Subcutaneous abdominal adipose tissue (tissue), 5 donors: ENCODE results near the gene TMEM132A.
A peak's percentile ranks its signal among the peaks of the same experiment; 100 is the strongest.
"Not testable (repeated sequence)": the region's sequence is repeated elsewhere in the genome, so short reads cannot be mapped to it uniquely, and the experiment has no call there.

ENCODE experiments used
- H3K27ac ChIP-seq: one replicate; pipeline ENCODE4 v1.7.0; 2013; ENCODE audit warnings: low read depth, mild to moderate bottlenecking, inconsistent platforms, low read length, moderate library complexity
- H3K27me3 ChIP-seq, 5 donors: one replicate each; pipeline ENCODE4 v1.7.0; 2013; ENCODE audit warnings: low read length in 5 of 5, inconsistent platforms in 1 of 5; ENCODE audit not compliant: control insufficient read depth in 5 of 5, insufficient read depth in 4 of 5
- H3K36me3 ChIP-seq, 5 donors: one replicate each; pipeline ENCODE4 v1.7.0; 2013; ENCODE audit warnings: low read length in 5 of 5; ENCODE audit not compliant: control insufficient read depth in 5 of 5, insufficient read depth in 5 of 5
- H3K4me1 ChIP-seq, 5 donors: one replicate each; pipeline ENCODE4 v1.7.0; 2013; ENCODE audit warnings: low read length in 5 of 5, mild to moderate bottlenecking in 3 of 5, moderate library complexity in 1 of 5; ENCODE audit not compliant: control insufficient read depth in 5 of 5, insufficient read depth in 5 of 5
- H3K4me3 ChIP-seq, 5 donors: one replicate each; pipeline ENCODE4 v1.7.0; 2013; ENCODE audit warnings: low read length in 5 of 5, low read depth in 1 of 5
- H3K9ac ChIP-seq, 5 donors: one replicate each; pipeline ENCODE4 v1.7.0; 2013; ENCODE audit warnings: low read length in 5 of 5, mild to moderate bottlenecking in 4 of 5, moderate library complexity in 3 of 5
- H3K9me3 ChIP-seq, 5 donors: one replicate each; pipeline ENCODE4 v1.7.0; 2013; ENCODE audit warnings: low read length in 5 of 5; ENCODE audit not compliant: control insufficient read depth in 5 of 5
- donor health status: healthy.
- donor health status: healthy.
- donor health status: healthy.
- donor health status: healthy.
- donor health status: healthy.

TMEM132A gene

DNA sequence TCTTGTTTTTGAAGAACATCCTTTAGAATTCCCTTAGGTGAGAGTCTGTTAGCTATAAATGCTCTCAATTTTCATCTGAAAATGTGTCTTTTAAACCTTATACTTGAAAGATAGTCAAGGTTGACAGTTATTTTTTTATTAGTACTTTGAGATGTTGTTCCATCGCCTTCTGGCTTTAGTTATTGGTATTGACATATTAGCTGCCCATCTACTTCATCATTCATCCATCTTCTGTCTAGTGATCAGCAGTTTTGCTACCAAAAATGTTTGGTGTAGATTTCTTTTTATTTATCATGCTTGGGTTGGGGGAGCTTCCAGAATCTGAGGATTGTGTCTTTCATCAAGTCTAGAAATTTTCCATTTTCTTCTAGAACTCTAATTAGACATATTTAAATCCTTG, 44.0 kb downstream of the TMEM132A start:
- H3K9ac ChIP-seq, result no peak overlapping the region
- H3K9me3 ChIP-seq, result peaks cover 0 to 5% (median 0%) of the 10 kb centered on the region in 5 donors
- peaks cover 0 to 5% (median 0%) of the 10 kb centered on the region in 5 donors for H3K27me3 ChIP-seq
- H3K36me3 ChIP-seq, result no peaks in the 10 kb centered on the region
- no peak overlapping the region for H3K27ac ChIP-seq
- H3K4me3 ChIP-seq, result no peak overlapping the region
- H3K4me1 ChIP-seq, result peaks cover 0 to 9% (median 0%) of the 10 kb centered on the region in 5 donors

DNA sequence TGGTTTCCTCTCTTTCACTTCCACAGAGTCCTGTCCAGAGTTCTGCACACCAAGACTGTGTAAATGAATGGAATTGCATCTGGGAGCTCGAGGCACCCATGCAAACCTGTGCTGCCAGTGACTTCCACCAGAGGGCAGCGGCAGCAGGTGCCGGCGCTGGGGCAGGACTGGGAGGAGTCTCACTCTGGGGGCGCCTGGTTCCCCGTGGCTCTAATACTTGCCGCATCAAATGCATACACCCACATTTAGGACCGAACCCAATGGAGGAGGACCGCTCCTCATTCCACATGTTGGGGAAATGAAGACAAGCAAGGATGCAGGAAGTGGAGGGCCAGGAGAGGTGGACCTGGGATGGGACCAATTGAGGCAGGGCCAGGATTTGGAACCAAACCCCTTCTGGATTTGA, 46.1 kb downstream of the TMEM132A start:
- Histone ChIP-seq H3K4me3 (no peak overlapping the region), H3K9me3 (peaks cover 0 to 5% (median 0%) of the 10 kb centered on the region in 5 donors), H3K27me3 (peaks cover 0 to 5% (median 0%) of the 10 kb centered on the region in 5 donors), H3K4me1 (peaks cover 0 to 9% (median 0%) of the 10 kb centered on the region in 5 donors), H3K9ac (no peak overlapping the region), H3K36me3 (no peaks in the 10 kb centered on the region), H3K27ac (no peak overlapping the region)

DNA sequence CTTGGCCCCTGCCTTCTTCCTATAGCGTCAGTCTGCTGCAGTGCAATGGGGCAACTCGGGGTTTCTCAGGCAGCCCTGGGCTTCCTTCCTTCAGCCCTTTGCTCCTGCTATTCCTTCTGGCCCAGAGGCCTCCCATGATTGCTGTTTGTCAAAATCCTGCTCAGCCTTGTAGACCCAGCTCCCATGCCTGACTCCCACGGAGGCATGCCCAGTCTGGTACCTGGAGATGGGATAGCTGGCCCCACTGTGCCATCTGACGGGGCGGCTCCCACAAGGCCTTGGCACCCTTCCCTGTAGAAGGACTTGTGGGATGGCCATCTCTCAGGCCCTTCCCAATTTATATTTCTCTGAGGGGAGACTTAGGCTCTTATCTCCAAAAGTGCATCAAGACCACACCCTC, 46.6 kb downstream of the TMEM132A start:
- Histone ChIP-seq H3K4me3 (no peak overlapping the region), H3K4me1 (peaks cover 0 to 9% (median 0%) of the 10 kb centered on the region in 5 donors), H3K9ac (no peak overlapping the region), H3K27me3 (peaks cover 0 to 5% (median 0%) of the 10 kb centered on the region in 5 donors), H3K9me3 (peaks cover 0 to 5% (median 0%) of the 10 kb centered on the region in 5 donors), H3K27ac (no peak overlapping the region), H3K36me3 (no peaks in the 10 kb centered on the region)

DNA sequence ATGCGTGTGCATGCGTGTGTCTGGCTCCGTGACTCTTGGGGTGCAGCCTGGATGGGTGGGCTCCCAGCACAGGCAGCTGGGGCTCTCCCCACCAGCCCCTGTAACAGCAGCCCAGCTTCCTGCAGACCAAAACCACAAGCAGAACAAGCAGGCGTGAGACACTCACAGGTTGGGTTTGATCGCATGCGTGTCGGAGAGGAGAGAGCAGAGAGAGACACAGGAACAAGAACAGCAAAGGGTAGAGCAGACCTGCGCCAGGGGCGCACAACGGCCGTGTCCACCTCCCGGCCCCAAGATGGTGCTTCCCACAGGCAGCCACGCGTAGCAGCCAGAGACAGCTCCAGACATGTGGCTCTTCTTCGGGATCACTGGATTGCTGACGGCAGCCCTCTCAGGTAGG, 47.3 kb downstream of the TMEM132A start, which contains the start of gene CD6:
TSS of gene CD6 (plus strand) at position 161 of the 400 bp plus-strand sequence. CDS start at position 347, 186 bp downstream.
- Histone ChIP-seq H3K27ac (no peak within 1 kb of the TSS), H3K36me3 (no peaks in the 10 kb centered on the region), H3K27me3 (peaks cover 0 to 5% (median 0%) of the 10 kb centered on the region in 5 donors), H3K4me3 (peak within 1 kb of the TSS in 2 of 5 donors; percentile 27), H3K9ac (no peak within 1 kb of the TSS), H3K4me1 (peaks cover 0 to 9% (median 0%) of the 10 kb centered on the region in 5 donors), H3K9me3 (peaks cover 0 to 5% (median 0%) of the 10 kb centered on the region in 5 donors)

DNA sequence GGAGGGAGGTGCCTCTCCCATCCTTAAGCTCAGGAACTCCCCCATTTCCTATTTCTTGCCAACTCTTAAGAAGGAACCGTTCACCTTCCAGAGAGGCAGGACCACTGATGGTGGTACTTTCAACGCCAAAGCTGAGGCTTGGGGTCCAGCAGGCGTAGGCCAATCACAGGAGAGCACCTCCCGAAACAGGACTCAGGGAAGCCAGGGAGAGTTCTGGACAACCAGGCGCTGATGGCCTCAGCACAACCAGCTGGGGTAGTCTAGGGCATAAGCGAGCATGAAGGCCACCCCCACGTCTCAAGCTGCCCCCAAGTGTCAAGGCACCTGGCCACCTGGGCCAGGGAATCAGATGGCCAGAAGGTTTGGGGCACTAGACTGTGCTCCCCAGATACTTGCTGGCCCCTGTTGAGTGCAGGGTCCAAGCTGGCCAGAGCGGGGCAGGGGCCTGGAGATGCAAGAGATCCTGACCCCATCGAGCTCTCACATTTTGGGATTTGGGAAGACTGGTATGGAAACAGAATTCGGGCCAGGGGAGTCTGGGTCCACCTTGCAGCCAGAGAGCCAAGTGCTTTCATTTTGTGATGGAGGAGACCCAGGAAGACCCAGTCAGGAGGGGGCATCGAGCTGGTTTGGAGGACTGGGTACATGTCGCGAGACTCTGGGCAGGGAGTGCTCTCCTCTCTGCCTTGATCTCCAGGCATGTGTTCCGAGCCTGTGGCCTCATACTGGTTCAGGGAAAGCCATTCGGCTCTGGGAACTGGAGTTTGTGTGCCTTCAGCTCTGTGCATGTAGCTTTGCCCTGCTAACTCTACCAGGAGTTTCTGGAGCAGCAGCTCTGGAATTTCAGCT, 48.1 kb downstream of the TMEM132A start:
- Histone ChIP-seq H3K27ac (no peak overlapping the region), H3K36me3 (no peaks in the 10 kb centered on the region), H3K4me3 (peak overlapping the region in 2 of 5 donors; percentile 27), H3K4me1 (peaks cover 0 to 5% (median 0%) of the 10 kb centered on the region in 5 donors), H3K9me3 (peaks cover 0 to 5% (median 0%) of the 10 kb centered on the region in 5 donors), H3K9ac (no peak overlapping the region), H3K27me3 (peaks cover 0 to 5% (median 0%) of the 10 kb centered on the region in 5 donors)

DNA sequence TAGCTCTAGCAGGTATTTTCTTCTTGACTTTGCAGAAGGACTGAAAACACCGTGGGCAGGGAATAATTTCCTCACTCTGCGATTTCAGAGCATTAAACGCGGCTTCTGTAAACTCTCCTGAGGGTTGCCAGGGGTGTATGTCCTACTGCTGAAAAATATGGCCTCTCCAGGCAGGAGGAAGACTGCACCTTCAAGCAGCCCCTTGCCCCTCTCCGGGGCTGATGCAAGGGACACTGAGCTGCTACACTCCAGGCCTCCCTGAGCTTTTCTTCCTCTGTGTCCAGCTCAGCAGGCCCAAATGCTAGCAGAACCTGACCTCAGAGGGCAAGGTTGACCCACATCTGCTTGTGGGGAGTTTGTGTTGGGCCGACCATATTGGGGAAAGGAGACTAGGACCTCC, 49.4 kb downstream of the TMEM132A start:
- Histone ChIP-seq H3K9me3 (no peaks in the 10 kb centered on the region), H3K27ac (no peak overlapping the region), H3K4me1 (peaks cover 0 to 5% (median 0%) of the 10 kb centered on the region in 5 donors), H3K36me3 (no peaks in the 10 kb centered on the region), H3K9ac (no peak overlapping the region), H3K27me3 (peaks cover 0 to 5% (median 0%) of the 10 kb centered on the region in 5 donors), H3K4me3 (no peak overlapping the region)

DNA sequence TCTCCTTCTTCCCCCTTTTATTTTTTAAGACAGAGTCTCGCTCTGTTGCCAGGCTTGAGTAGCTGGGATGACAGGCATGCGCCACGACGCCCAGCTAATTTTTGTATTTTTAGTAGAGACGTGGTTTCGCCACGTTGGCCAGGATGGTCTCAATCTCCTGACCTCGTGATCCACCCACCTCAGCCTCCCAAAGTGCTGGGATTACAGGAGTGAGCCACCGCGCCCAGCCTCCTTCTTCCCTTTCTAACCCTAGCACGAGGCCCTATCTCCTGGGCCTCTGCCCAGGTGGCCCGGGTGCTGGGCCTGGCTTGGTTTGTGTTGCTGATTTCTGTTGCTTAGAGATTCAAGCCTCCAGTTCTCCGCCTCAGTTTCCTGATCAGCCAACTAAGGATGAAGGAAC, 50.1 kb downstream of the TMEM132A start:
- H3K27ac ChIP-seq, H3K4me3 ChIP-seq, H3K9ac ChIP-seq: not testable (repeated sequence)

DNA sequence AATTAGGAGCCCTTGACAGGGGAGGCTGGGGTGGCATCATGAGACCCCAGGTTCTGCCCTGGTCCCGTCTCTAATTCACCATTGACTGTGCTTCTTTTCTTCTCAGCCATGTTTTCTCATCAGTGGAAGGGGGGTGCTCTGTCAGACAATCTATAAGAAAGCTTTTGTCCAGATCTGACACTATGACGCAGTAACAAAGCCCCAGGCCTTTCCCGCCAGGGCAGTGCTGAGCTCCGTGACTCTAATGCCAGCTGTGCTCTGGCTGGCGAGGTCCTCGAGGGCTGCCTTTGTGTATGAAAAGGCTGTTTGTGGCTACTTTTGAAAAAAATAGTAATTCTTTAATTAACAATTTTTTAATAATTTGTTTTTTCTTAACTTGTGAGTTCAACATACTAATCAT, 50.5 kb downstream of the TMEM132A start:
- H3K9me3 ChIP-seq, result no peaks in the 10 kb centered on the region
- H3K4me3 ChIP-seq, result no peak overlapping the region
- H3K27ac ChIP-seq, result no peak overlapping the region
- H3K9ac ChIP-seq, result no peak overlapping the region
- H3K27me3 ChIP-seq, result peaks cover 0 to 5% (median 0%) of the 10 kb centered on the region in 5 donors
- H3K4me1 ChIP-seq, result peaks cover 0 to 5% (median 0%) of the 10 kb centered on the region in 5 donors
- H3K36me3 ChIP-seq, result no peaks in the 10 kb centered on the region

More for the DNA sequence above, 50.1 kb downstream of the TMEM132A start:
- not testable (repeated sequence) for H3K4me1 ChIP-seq, H3K9me3 ChIP-seq, H3K27me3 ChIP-seq, H3K36me3 ChIP-seq

DNA sequence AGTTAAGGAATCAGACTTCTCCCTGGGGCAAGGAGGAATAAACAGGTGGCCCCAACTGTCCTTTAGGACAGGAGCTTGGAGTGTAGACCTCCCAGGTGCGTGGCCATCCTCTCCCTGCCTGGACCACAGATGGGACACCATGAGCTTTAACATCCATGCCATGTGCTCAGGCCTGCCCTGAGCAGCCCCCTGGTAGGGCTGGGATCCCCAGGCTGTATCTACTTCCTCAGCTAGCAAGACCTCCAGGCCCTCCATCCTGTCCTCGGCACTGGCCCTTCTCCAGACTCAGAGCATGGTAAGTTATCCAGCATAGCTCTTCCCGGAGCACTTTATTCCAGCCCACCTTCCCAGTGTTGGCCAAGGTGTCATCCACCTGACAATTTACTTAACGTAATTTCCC, 53.0 kb downstream of the TMEM132A start:
- H3K4me1 ChIP-seq, result no peaks in the 10 kb centered on the region
- H3K9me3 ChIP-seq, result no peaks in the 10 kb centered on the region
- no peak overlapping the region for H3K4me3 ChIP-seq
- H3K27me3 ChIP-seq, result peaks cover 0 to 7% (median 0%) of the 10 kb centered on the region in 5 donors
- H3K27ac ChIP-seq, result no peak overlapping the region
- no peaks in the 10 kb centered on the region for H3K36me3 ChIP-seq
- H3K9ac ChIP-seq, result no peak overlapping the region

DNA sequence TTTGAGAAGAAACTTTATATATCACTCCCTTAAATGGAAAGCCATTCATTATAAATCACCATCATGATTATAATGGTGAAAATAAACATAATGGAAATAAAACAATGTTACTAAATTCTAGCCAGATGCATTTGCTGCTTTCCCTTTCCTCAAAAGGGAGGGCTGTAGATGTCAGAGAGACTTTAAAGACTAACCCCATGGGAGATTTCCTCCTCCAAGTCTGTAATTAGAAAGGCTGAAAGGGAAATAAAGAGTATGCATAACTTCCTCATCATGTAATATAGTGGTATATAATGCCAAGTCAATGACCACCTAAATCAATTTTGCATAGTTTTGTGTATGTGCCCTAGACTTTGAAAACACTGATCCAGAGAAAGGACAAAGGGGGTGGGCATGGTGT, 53.6 kb downstream of the TMEM132A start:
- Histone ChIP-seq H3K9ac (no peak overlapping the region), H3K27me3 (peaks cover 0 to 7% (median 0%) of the 10 kb centered on the region in 5 donors), H3K36me3 (no peaks in the 10 kb centered on the region), H3K4me3 (no peak overlapping the region), H3K4me1 (no peaks in the 10 kb centered on the region), H3K27ac (no peak overlapping the region), H3K9me3 (no peaks in the 10 kb centered on the region)
